Heart left ventricle (tissue), 16 donors: ENCODE results near the gene SLC15A4. TPM values are rescaled to one million over a fixed set of nuclear protein-coding genes. Genes with fewer than 3 reads are reported as not detected.

Source experiments
- ATAC-seq, 4 donors: fragments of 200-7000 bp; cut with Tn5 transposase; one replicate each; pipeline ENCODE4 v1.9.1; 2020 to 2022; ENCODE audit warnings: moderate library complexity in 4 of 4, mild to moderate bottlenecking in 3 of 4, moderate number of reproducible peaks in 1 of 4
- DNase-seq, 5 donors: peaks; one replicate each; pipeline ENCODE4 v3.0.0-alpha.2; 2020
- H3K27ac ChIP-seq, 12 donors: fragments of 200-600 bp; sonication (generic) in 4 of 12; one replicate each; pipeline versions ENCODE4 v1.5.0 to v1.8.0; 2016 to 2022; ENCODE audit warnings: mild to moderate bottlenecking in 2 of 12
- H3K27me3 ChIP-seq, 9 donors: fragments of 200-600 bp; sonication (generic) in 2 of 9; one replicate each; pipeline versions ENCODE4 v1.5.1 to v1.8.0; 2016 to 2022; ENCODE audit warnings: mild to moderate bottlenecking in 3 of 9
- H3K36me3 ChIP-seq, 9 donors: fragments of 200-600 bp; sonication (generic) in 2 of 9; one replicate each; pipeline versions ENCODE4 v1.5.0 to v1.8.0; 2018 to 2022; ENCODE audit warnings: mild to moderate bottlenecking in 2 of 9
- H3K4me1 ChIP-seq, 12 donors: fragments of 200-600 bp; sonication (generic) in 4 of 12; one replicate each; pipeline versions ENCODE4 v1.5.0 to v1.8.0; 2016 to 2022; ENCODE audit warnings: mild to moderate bottlenecking in 3 of 12
- H3K4me3 ChIP-seq, 12 donors: fragments of 200-600 bp; sonication (generic) in 4 of 12; one replicate each; pipeline versions ENCODE4 v1.5.0 to v1.8.0; 2017 to 2022; ENCODE audit warnings: mild to moderate bottlenecking in 9 of 12, moderate library complexity in 4 of 12
- H3K9me3 ChIP-seq, 12 donors: fragments of 200-600 bp; sonication (generic) in 4 of 12; one replicate each; pipeline versions ENCODE4 v1.5.0 to v1.8.0; 2016 to 2022; ENCODE audit warnings: mild to moderate bottlenecking in 1 of 12
- CTCF ChIP-seq, 12 donors: fragments of 200-600 bp; sonication (generic) in 4 of 12; IDR thresholded peaks; one replicate each; pipeline versions ENCODE4 v1.5.0 to v1.8.0; 2018 to 2022; ENCODE audit warnings: antibody characterized with exemption in 12 of 12, mild to moderate bottlenecking in 5 of 12
- POLR2A ChIP-seq, 2 donors: fragments of 450-650 bp; IDR thresholded peaks; one replicate each; pipeline ENCODE4 v1.6.1; 2017; ENCODE audit warnings: antibody characterized with exemption in 2 of 2, mild to moderate bottlenecking in 2 of 2, moderate library complexity in 2 of 2
- WGBS, 4 donors: extraction: QIAGEN DNeasy Blood & Tissue Kit in 2 of 4; methylation state at CpG; one replicate each; pipeline versions ENCODE4 v1.1.5 to v1.1.7; 2013 to 2018; 5-methylcytosine and 5-hydroxymethylcytosine counted together
- intact Hi-C, 10 donors: fragments of 100-400 bp; cut with DNase I; formaldehyde crosslinking; loops; one replicate each; pipeline versions ENCODE4 v1.11.1 to v1.14.2; 2022
- polyA plus RNA-seq, 2 donors: library from polyadenylated mRNA; stranded (reverse); fragments of 200-250 nt; gene quantifications; one replicate each; pipeline ENCODE4 v1.2.3, GENCODE V29; 2013
- total RNA-seq, 9 donors: library from RNA; depleted of rRNA in 2 of 9; stranded (reverse); fragments of >200 nt in 2 of 9; fragmentation: NEBNext Ultra II Directional in 3 of 9; extraction: Animal tissue kit (Norgen Biotek cat#: 25700) in 3 of 9; gene quantifications; one replicate each; pipeline versions ENCODE4 v1.1.0 to v1.2.4, GENCODE V29; 2016 to 2023
- donor health status: ischemic (EF 13 %, LVEDD 7.1; RV severe dilation, severe dysfunction).
- donor health status: healthy with polysubstance abuse.
- donor health status: DM: no; HTN: yes; CAD: no.
- donor health status: DM: no; HTN: no; CAD: no.
- donor health status: ischemic (EF 25% LVEDD 6.9; RV normal size, moderate dysfunction).
- donor health status: ischemic (EF 25% LVEDD 5.7; RV mildly dilated, moderate dysfunction).
- donor health status: healthy.
- donor health status: DM: yes; HTN: yes; CAD: no.
- donor health status: ischemic (EF 35%, LVEDD 5.7; RV mildly dilated, moderate dysfunction).
- donor health status: nonischemic (EF 11% LVEDD 7.7; RV severe dilation, severe dysfunction).
- donor health status: DM: yes; HTN: yes; CAD: no.
- donor health status: PGD.
- donor health status: ischemic (EF 29% LVEDD 5.4; RV normal size, mild dysfunction).
- donor health status: nonischemic (EF 23%, LVEDD 6.1; RV moderate dilation, normal function).

SLC15A4 gene
- total and polyA plus RNA-seq, 11 donors: 10.5 to 31.5 (median 18.1) TPM

GRCh38 chr12:128830505-128830893, 6.7 kb upstream of the SLC15A4 start:
- whole genome bisulfite sequencing, 4 donors: 73 to 83% (median 80%) methylated on average over 7 of the region's 7 CpGs
- H3K27ac ChIP-seq: peak overlapping the region in 1 of 12 donors; percentile 44
- intact Hi-C loops: no loop called here
- peak in 1 of 4 donors; percentile 48 for ATAC-seq
- no peaks in the 10 kb centered on the region for H3K27me3 ChIP-seq
- DNase-seq: no peak
- peaks cover 0 to 7% (median 0%) of the 10 kb centered on the region in 12 donors for H3K9me3 ChIP-seq
- no peak for TF ChIP-seq CTCF (IDR thresholded peaks at IDR 0.05)
- no peak for TF ChIP-seq POLR2A (IDR thresholded peaks at IDR 0.05)
- peaks cover 0 to 25% (median 0%) of the 10 kb centered on the region in 12 donors for H3K4me1 ChIP-seq
- H3K4me3 ChIP-seq: no peak overlapping the region
- H3K36me3 ChIP-seq: no peaks in the 10 kb centered on the region

GRCh38 chr12:128829861-128830504, 6.2 kb upstream of the SLC15A4 start:
- no peak overlapping the region for H3K4me3 ChIP-seq
- 66 to 85% (median 76%) methylated on average over 8 of the region's 8 CpGs for WGBS, 4 donors
- DNase-seq (no peak), ATAC-seq (peak; percentile 10 to 68 (median 31))
- no peaks in the 10 kb centered on the region for H3K36me3 ChIP-seq
- intact Hi-C loops: no loop called here
- H3K27me3 ChIP-seq: no peaks in the 10 kb centered on the region
- H3K27ac ChIP-seq: peak overlapping the region in 1 of 12 donors; percentile 49
- peaks cover 0 to 25% (median 0%) of the 10 kb centered on the region in 12 donors for H3K4me1 ChIP-seq
- peaks cover 0 to 7% (median 0%) of the 10 kb centered on the region in 12 donors for H3K9me3 ChIP-seq
- no peak for TF ChIP-seq POLR2A (IDR thresholded peaks at IDR 0.05)
- no peak for TF ChIP-seq CTCF (IDR thresholded peaks at IDR 0.05)

- DNase-seq (no peak), ATAC-seq (no peak)
- H3K9me3 ChIP-seq: peaks cover 0 to 7% (median 0%) of the 10 kb centered on the region in 12 donors
- intact Hi-C loops: no loop called here
- H3K27me3 ChIP-seq: no peaks in the 10 kb centered on the region
- no peak overlapping the region for H3K4me3 ChIP-seq
- H3K27ac ChIP-seq: no peak overlapping the region
- 86 to 98% (median 94%) methylated on average over 2 of the region's 2 CpGs for WGBS, 4 donors
- H3K36me3 ChIP-seq: no peaks in the 10 kb centered on the region
- TF ChIP-seq POLR2A (IDR thresholded peaks at IDR 0.05) (no peak), CTCF (IDR thresholded peaks at IDR 0.05) (no peak)
- H3K4me1 ChIP-seq: peaks cover 0 to 37% (median 7%) of the 10 kb centered on the region in 12 donors
Measured at GRCh38 chr12:128827724-128828123, 4.0 kb upstream of the SLC15A4 start.

GRCh38 chr12:128825835-128826234, 2.1 kb upstream of the SLC15A4 start:
- no peak for TF ChIP-seq CTCF (IDR thresholded peaks at IDR 0.05)
- no peak for TF ChIP-seq POLR2A (IDR thresholded peaks at IDR 0.05)
- Histone ChIP-seq H3K27ac (no peak overlapping the region), H3K4me3 (no peak overlapping the region), H3K36me3 (no peaks in the 10 kb centered on the region), H3K9me3 (peaks cover 0 to 7% (median 0%) of the 10 kb centered on the region in 12 donors), H3K4me1 (peaks cover 0 to 52% (median 25%) of the 10 kb centered on the region in 12 donors), H3K27me3 (no peaks in the 10 kb centered on the region)
- intact Hi-C loops: no loop called here
- DNase-seq: no peak
- WGBS, 4 donors: 78 to 81% (median 80%) methylated on average over 4 of the region's 4 CpGs
- ATAC-seq: no peak
